ENCODE data around the gene C10orf53.

C10orf53 gene

GRCh38 chr10:49661140-49661856 is 18.2 kb upstream of the C10orf53 start:
- no peak for DNase-seq (ENCODE audit: low read depth)
- in situ Hi-C loops (cut with HindIII; ENCODE audit: low sequenced_read_pairs) = no loop called here
- TF ChIP-seq, protein P1, sequence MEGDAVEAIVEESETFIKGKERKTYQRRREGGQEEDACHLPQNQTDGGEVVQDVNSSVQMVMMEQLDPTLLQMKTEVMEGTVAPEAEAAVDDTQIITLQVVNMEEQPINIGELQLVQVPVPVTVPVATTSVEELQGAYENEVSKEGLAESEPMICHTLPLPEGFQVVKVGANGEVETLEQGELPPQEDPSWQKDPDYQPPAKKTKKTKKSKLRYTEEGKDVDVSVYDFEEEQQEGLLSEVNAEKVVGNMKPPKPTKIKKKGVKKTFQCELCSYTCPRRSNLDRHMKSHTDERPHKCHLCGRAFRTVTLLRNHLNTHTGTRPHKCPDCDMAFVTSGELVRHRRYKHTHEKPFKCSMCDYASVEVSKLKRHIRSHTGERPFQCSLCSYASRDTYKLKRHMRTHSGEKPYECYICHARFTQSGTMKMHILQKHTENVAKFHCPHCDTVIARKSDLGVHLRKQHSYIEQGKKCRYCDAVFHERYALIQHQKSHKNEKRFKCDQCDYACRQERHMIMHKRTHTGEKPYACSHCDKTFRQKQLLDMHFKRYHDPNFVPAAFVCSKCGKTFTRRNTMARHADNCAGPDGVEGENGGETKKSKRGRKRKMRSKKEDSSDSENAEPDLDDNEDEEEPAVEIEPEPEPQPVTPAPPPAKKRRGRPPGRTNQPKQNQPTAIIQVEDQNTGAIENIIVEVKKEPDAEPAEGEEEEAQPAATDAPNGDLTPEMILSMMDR (IDR thresholded peaks at IDR 0.05; ENCODE audit: low read depth, low read length, missing control alignments) = no peak
- no peak overlapping the region for H3K4me3 ChIP-seq (ENCODE audit: low read depth, low read length)

GRCh38 chr10:49662169-49662830 is 17.2 kb upstream of the C10orf53 start:
- in situ Hi-C loops (cut with HindIII; ENCODE audit: low sequenced_read_pairs) = no loop called here

DNA sequence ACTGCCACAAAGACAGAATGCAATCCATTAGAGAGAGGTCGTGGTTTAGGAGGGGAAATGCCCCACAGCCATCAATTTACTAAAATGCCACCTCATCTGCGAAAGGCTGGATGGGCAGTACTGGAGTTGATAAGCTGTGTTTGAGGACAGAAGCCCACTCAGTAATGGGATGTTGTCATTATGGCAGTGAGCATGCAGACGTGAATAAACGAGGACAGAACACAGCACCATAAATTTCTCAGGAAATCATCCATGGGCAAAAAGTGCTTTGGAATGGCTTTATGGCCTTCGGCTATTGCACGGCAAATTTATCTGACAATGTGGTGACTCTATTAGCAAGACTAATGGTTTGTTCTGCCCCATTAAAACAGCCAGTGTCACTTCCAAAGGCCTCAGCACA is 15.9 kb upstream of the C10orf53 start:
- DNase-seq (ENCODE audit: low read depth) = no peak
- no peak overlapping the region for H3K4me3 ChIP-seq (ENCODE audit: low read depth, low read length)
- in situ Hi-C loops (cut with HindIII; ENCODE audit: low sequenced_read_pairs) = no loop called here
- TF ChIP-seq, protein P1 (IDR thresholded peaks at IDR 0.05; ENCODE audit: low read depth, low read length, missing control alignments) = no peak

More at GRCh38 chr10:49662169-49662830, 17.2 kb upstream of the C10orf53 start:
- no peak overlapping the region for H3K4me3 ChIP-seq (ENCODE audit: low read depth, low read length)
- TF ChIP-seq, protein P1 (IDR thresholded peaks at IDR 0.05; ENCODE audit: low read depth, low read length, missing control alignments) = no peak
- no peak for DNase-seq (ENCODE audit: low read depth)

DNA sequence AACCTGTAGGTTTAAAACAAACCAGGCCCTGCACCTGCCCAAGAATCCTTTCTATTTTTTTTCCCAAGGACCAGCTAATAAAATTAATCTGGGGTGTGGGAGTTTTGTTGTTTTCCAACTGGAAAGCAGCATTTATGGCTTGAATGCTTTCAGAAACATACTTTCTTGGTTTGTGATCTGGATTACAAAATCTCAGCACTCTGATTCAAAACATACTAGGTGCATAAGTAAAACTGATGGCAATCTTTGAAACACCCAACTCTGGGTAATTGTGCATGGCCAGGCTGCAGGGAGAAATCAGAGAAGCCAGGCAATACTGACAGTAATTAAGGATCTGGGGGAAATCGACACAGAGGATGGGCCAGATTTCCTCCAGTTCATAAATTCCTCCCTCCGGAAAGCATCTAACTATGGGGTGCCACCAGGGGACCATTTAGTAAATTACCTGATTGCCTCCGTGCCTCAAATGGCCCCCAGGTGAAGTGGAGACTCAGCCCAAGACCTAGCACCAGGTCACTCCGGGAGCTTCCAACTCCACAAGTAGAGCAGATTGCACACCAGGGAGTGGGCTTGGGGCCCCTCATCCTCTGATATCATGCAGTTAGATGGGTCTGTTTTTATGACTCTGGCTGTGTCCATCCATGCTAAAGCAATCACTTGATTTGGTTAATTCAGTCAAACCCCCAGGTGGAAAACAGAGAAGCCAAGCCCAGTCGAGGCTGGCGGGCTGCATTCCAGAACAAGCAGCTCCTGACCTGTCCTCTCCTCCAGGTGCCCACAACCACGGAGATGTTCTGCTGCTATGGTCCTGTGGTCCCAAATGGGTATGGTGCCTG is 15.2 kb upstream of the C10orf53 start:
- TF ChIP-seq, protein P1 (IDR thresholded peaks at IDR 0.05; ENCODE audit: low read depth, low read length, missing control alignments) = no peak
- in situ Hi-C loops (cut with HindIII; ENCODE audit: low sequenced_read_pairs) = no loop called here

GRCh38 chr10:49664842-49665355 is 14.6 kb upstream of the C10orf53 start:
- in situ Hi-C loops (cut with HindIII; ENCODE audit: low sequenced_read_pairs) = no loop called here
- H3K4me3 ChIP-seq (ENCODE audit: low read depth, low read length) = no peak overlapping the region
- TF ChIP-seq, protein P1 (IDR thresholded peaks at IDR 0.05; ENCODE audit: low read depth, low read length, missing control alignments) = no peak
- DNase-seq (ENCODE audit: low read depth) = no peak

More for the DNA sequence above, 15.2 kb upstream of the C10orf53 start:
- no peak for DNase-seq (ENCODE audit: low read depth)
- no peak overlapping the region for H3K4me3 ChIP-seq (ENCODE audit: low read depth, low read length)

GRCh38 chr10:49666054-49666615 is 13.3 kb upstream of the C10orf53 start:
- no peak for DNase-seq (ENCODE audit: low read depth)
- H3K4me3 ChIP-seq (ENCODE audit: low read depth, low read length) = no peak overlapping the region
- TF ChIP-seq, protein P1 (IDR thresholded peaks at IDR 0.05; ENCODE audit: low read depth, low read length, missing control alignments) = no peak
- in situ Hi-C loops (cut with HindIII; ENCODE audit: low sequenced_read_pairs) = no loop called here
